Activated CD8-positive, alpha-beta memory T cell treated with anti-CD3 and anti-CD28 coated beads for 1 hour (primary cell): Measurements from ENCODE around the gene ADAMTSL4.

Source experiments
- DNase-seq, 2 donors: peaks; one replicate each; pipeline ENCODE4 v3.0.0-alpha.2; 2020; ENCODE audit warnings: low read depth in 1 of 2; ENCODE audit errors: extremely low read depth in 1 of 2

Gene ADAMTSL4

GRCh38 chr1:150548632-150549495, at the start of gene ADAMTSL4:
TSS of gene ADAMTSL4 (plus strand) at chr1:150549408. CDS start at chr1:150552289, 2,881 bp downstream.
- DNase-seq: no peak

- DNase-seq: no peak
Observed at GRCh38 chr1:150505431-150505830, 43.8 kb upstream of the ADAMTSL4 start.

GRCh38 chr1:150507912-150508864, 41.0 kb upstream of the ADAMTSL4 start, which contains the start of gene ECM1:
TSS of gene ECM1 (plus strand) at chr1:150508109. CDS start at chr1:150508210, 101 bp downstream.
- no peak for DNase-seq

GRCh38 chr1:150508982-150509381, 40.2 kb upstream of the ADAMTSL4 start:
- no peak for DNase-seq

GRCh38 chr1:150511551-150511950, 37.7 kb upstream of the ADAMTSL4 start:
- DNase-seq: no peak

GRCh38 chr1:150511985-150512660, 37.1 kb upstream of the ADAMTSL4 start:
- no peak for DNase-seq

GRCh38 chr1:150512846-150513245, 36.4 kb upstream of the ADAMTSL4 start:
- no peak for DNase-seq

- no peak for DNase-seq
Observed at GRCh38 chr1:150513351-150513791, 35.8 kb upstream of the ADAMTSL4 start.

GRCh38 chr1:150514260-150514659, 34.9 kb upstream of the ADAMTSL4 start:
- DNase-seq: no peak

GRCh38 chr1:150514913-150515327, 34.3 kb upstream of the ADAMTSL4 start:
- no peak for DNase-seq

- DNase-seq: peak; percentile 71 to 83
Observed at GRCh38 chr1:150515328-150516049, 33.7 kb upstream of the ADAMTSL4 start, which contains the start of gene FALEC. TSS of gene FALEC (plus strand) at chr1:150515752.

GRCh38 chr1:150516050-150516591, 33.1 kb upstream of the ADAMTSL4 start:
- no peak for DNase-seq

GRCh38 chr1:150516616-150517015, 32.6 kb upstream of the ADAMTSL4 start:
- DNase-seq: no peak

GRCh38 chr1:150521196-150521968, 27.8 kb upstream of the ADAMTSL4 start:
- no peak for DNase-seq

- no peak for DNase-seq
Observed at GRCh38 chr1:150525348-150525747, 23.9 kb upstream of the ADAMTSL4 start.

GRCh38 chr1:150528196-150528595, 21.0 kb upstream of the ADAMTSL4 start:
- no peak for DNase-seq

- DNase-seq: no peak
Observed at GRCh38 chr1:150529017-150529416, 20.2 kb upstream of the ADAMTSL4 start.

- DNase-seq: no peak
Observed at GRCh38 chr1:150530491-150531159, 18.6 kb upstream of the ADAMTSL4 start.
